HL-60/S4 treated with retinoic acid at 250 ng/mL for 4 days and 3 days (cell line): Measurements from ENCODE around the gene GFER.
"Not testable (repeated sequence)": the region's sequence is repeated elsewhere in the genome, so short reads cannot be mapped to it uniquely, and the experiment has no call there.

Source experiments
- in situ Hi-C: fragments of 300-500 bp; cut with MboI; formaldehyde crosslinking; loops from 2 replicates; pipeline ENCODE4 v1.7.0; 2022; ENCODE audit warnings: low sequenced_read_pairs

The GFER gene

DNA sequence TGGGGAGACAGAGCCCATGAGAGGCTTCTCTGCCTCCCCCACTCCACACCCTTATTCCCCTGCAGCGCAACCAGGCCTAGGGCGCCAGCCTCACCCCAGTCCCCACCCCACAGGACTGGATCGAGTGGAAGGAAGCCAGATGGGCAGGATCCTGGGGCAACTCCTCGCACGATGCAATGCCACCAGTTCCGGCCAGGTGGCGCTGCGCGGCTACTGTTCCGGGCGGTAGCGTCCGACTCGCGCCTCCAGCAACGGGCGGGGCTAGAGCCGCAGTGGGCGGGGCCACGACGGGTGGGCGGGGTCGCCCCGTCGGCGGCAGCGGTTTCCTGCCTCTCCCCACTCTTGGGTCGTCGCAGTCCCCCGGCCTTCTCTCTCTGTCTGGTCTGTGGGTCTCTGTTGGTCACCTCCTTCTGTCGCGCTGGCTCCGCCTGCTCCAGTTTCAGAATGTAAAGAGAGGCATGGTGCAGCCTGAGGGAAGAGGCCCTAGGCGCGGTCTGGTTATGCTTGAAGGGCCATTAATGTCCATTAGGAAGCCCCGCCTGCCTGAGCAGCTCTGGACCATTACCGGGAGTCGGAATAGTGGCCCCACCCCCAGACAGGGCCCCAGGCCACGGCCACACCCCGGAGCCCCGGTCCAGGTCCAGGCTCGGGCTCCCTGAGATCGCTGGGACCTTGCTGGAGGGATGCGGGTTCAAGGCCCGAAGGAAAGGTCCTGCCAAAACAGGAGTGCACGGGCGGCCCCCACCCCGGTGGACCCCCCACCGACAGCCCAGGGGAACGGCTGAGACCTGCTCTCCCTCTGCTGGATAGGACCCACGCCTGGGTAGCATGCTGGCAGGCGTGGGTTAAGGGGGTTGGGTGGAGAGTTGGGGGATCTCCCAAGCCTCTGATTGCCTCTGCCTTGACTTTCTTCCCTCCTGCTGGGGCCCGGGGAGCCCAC, 39.4 kb downstream of the GFER start:
- in situ Hi-C loops, result loop anchor here (5.0 to 25.0 kb wide), 2 partner anchors 119 to 464 kb away; partner anchors contain the start of gene TBC1D24

DNA sequence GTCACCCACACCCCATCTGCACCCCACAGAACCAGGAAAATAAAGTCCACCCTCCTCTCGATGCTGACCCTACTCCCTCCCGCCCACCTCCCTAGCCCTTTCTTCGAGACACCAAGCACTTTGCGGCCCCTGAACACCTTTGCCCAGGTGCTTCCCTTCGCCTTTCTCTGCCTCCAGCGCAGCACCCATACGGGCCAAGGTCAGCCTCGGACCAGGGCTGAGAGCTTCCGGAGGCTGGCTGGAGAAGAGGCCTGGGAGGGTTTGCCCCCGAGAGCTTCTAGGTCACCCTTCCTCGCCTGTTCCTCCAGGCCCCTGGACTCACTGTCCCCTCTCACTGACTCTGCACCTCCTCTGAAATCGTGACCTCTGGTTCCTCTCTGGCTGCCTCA, 40.0 kb downstream of the GFER start:
- in situ Hi-C loops, result loop anchor here (5.0 to 25.0 kb wide), 2 partner anchors 118 to 463 kb away; partner anchors contain the start of gene TBC1D24

DNA sequence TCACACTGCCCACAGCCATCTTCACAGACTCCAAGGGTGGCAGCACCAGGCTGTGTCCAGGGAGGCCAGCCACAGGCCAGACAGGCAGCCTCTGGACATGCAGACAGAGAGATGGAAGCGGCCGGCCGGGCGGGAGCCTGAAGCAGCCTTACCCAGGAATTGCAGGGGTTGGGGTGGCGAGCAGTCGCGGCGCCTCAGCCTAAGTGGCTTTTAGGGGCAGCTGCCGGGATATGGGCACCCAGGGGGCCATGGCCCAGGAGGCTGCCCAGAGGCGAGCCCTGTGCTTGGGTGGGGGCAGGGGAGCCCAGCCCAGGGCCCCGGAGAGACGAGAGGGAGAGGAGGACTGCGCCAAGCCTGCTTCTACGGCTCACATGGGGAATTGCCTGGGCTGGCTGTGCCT, 41.3 kb downstream of the GFER start:
- in situ Hi-C loops, result no loop called here

DNA sequence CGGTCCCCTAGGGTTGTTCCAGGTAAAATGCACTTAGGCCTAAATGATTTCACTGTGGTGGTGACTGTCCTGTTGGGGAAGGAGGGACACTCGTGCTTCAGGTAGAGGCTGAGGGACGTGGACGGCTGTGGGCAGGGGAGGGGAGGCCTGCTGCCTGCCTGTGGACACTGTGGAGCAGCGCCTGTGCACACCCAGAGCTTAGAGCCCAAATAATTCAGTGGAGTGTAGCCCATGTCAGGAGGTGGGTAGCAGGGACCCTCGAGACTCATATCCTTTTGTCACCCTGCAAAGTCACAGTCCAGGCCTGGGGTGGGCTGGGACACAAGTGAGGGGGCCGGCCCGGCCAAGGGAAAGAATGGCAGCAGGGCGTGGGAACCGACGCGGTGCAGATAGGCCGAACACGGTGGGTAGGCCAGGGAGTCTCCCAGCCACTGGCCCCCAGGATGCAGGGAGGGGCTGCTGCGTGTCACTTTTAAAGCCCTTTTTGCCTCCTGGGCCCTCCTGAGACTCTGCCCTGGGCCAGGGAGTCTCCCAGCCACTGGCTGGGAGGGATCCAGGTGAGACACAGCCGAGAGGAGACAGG, 42.0 kb downstream of the GFER start:
- in situ Hi-C loops, result no loop called here

DNA sequence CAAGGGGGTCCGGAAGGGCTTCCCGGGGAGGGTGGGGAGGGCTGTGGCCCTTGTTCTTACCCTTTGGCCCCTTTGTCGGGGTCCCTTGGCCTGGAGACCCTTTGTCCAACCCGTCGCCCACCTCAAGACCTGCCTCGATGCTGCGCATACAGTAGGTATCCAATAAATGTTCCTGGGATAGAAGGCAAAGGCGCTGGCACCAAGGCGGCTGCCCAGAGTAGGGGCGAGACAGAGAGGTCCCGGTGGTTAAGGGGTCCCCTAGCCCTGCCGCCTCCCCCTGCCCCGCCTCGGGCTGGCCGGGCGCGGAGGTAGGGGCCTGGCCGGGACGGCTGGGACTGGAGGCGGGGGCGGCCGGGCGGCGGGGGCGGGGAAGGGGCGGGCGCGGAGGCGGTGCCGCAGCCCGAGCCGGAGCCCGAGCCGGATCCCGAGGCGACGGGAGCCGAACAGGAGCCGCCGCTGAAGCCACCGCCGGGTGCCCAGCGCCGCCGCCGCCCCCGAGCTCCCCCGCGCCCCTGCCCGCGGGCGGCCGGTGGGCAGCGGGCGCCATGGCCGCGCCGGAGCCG, 42.5 kb downstream of the GFER start, which contains the start of gene NHERF2:
Gene NHERF2, plus strand, starts transcription at position 442 of the 563 bp plus-strand sequence. Its CDS starts 104 bp downstream, at position 546.
- in situ Hi-C loops, result no loop called here

DNA sequence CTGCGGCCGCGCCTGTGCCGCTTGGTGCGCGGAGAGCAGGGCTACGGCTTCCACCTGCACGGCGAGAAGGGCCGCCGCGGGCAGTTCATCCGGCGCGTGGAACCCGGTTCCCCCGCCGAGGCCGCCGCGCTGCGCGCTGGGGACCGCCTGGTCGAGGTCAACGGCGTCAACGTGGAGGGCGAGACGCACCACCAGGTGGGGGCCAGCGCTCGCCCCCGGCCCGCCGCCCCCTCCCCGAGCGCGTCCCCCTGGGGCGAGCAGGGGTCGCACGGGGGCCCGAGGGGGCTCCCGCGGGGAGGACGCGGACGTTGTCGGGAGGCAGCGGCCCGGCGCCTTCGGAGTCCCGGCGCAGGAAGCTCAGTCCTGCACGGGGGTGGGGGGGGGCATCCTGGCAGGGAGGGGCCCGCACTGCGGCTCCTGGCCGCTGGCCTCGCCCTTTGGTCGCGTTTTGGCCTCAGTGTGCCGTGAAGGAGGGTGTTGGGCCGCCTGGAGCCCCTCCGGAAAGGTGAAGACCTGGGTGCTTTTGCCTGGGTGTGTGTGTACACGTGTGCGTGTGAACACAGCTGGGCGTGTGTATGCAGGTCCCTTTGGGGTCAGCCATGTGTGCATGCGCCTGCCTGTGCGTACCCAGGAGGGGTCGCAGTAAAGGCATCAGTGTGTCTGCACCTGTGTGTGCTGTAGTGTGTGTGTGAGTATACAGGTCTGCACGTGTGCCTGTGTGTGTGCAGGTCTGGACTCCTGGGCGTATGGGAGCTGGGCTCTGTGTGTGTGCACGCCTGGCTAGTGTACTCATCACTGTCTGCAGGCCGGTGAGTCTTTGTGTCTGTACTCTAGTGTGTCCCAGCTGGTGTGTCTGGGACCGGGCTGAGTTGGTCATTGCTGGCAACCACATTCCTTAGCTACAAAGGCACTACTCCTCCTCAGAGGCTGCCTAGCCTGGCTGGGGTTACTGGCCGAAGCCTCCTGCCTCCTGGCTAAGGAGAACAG, 43.3 kb downstream of the GFER start:
- in situ Hi-C loops, result no loop called here

DNA sequence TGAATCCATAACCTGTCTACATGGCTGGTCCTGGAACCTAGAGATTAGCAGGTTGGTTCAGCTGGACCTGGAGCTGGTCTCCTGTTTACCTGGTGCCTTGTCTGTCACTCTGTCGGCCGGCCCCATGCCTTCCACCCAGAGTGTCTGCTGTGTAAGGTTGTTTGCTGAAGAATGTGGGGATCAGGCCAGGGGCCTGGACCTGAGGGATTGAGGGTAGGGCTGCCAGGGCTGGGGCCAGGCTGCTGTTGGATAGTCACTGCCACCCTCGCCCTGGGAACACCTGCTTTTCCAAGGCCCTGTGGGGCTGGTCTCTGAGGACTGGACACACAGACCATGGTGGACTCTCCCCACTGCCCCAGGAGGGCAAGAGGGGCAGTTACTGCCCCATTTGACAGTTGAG, 44.2 kb downstream of the GFER start:
- in situ Hi-C loops, result no loop called here

DNA sequence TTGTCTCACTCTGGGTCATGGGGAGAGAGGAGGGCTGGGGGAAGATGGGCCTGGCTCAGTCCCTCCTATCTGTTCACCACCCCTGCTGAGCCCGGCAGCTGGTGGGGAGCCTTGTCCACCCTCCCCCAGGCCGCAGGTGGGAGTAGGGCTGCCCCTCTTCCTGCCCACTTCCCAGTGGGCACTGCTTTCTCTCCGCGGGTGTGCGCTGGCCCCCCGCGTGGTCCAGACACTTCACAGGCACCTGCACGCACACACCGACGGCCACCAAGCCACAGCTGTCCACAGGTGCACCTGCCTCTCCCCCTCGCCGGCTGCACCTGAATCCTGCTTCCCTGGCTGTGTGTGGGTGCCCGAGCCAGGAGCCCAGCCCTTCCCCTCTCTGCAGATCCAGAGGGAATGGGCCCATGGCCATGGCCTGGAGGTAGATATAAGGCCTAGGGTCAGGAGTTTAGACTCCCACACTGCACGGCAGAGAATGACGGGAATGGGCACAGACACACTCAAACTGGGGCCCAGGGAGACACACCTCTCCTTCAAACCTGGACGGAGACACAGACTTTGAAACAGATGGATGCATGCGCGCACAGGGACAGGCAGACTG, 44.7 kb downstream of the GFER start:
- in situ Hi-C loops, result no loop called here

DNA sequence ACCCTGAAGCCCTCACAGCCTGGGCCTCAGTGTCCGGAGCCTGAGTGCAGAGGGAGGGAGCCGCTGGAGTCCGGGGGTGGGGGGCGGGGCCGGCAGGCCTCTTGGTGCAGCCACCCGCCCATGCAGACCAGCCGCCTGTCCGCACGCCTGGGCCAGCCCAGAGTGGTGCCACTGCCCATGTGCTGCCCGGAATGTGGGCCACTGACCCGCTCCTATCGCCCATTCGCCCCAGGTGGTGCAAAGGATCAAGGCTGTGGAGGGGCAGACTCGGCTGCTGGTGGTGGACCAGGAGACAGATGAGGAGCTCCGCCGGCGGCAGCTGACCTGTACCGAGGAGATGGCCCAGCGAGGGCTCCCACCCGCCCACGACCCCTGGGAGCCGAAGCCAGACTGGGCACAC, 45.4 kb downstream of the GFER start:
- in situ Hi-C loops, result no loop called here

DNA sequence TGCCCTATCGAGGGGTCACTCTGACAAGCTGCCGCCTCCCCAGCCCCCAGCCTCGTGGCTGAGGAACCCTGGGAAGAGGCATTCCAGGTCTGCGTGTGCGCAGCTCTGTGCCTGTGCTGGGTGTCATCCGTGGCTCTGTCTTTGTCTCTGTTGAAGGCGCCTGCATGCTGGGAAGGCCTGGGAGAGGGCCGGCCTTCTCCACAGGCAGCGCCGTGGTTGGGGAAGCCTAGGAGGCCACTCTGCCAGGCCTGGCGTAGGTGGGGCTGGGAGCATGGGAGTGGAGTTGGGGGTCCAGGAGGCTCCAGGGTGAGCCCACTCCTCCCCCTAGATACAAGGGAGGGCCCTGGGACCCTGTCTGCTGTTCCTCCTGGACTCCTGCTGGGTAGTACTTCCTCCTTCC, 46.0 kb downstream of the GFER start:
- in situ Hi-C loops, result no loop called here

DNA sequence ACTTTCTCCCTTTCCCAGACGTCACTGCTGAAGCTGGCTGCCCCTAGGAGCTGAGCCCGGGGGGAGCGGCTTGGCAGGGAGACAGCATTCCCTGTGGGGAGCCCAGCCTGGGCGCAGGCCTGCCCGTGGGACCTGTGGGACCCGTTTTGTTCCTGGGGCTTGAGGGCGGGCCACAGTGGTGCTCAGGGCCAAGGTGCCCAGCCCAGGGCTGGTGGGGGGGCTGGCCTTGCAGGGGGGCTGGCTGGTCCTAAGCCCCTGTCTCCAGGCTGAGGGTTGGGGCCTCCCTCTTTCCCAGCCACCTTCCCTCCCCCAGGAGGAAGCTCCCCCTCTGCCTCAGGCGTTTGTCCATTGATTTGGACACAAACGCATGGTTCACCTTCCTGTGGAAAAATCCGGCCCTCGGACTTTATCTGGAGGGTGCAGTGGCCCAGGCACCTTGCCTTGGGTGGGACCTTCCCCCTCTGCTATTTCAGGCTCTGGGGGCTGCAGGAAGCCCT, 47.1 kb downstream of the GFER start:
- in situ Hi-C loops, result no loop called here

DNA sequence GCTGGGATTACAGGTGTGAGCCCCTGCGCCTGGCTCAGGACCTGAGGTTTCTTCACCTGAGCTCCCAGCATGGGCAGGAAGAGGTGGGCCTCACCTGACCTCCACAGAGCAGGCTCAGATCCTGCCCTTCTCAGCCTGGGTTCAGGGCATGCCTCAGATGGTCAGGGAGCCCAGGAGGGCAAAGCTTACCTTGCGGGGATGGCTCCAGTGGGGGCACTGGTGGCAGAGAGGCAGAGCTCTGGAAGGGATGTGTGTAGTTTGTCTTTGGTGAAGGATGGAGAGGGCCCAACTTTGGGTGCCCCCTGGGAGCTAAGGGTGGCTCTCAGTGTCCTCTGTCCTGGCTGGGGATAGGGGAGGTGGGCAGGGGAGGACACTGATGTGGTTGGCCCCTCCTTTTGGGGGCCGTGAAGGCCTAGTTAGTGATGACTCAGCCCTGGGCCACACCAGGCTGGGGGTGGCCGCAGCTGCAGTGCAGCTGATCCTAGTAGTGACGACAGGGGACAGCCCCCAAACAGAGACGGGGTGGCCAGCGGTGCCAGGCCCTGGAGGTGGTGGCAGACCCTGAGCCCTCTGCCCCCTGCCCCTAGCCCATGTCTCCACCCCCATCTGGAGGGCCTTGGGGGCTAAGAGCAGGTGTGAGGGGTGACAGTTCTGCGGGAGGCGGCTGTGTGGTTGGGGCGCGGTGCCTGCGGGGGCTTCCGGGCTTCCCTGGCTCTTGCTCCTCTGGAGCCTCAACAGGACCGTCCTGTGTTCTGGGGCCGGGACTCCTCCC, 48.5 kb downstream of the GFER start:
- in situ Hi-C loops, result no loop called here

DNA sequence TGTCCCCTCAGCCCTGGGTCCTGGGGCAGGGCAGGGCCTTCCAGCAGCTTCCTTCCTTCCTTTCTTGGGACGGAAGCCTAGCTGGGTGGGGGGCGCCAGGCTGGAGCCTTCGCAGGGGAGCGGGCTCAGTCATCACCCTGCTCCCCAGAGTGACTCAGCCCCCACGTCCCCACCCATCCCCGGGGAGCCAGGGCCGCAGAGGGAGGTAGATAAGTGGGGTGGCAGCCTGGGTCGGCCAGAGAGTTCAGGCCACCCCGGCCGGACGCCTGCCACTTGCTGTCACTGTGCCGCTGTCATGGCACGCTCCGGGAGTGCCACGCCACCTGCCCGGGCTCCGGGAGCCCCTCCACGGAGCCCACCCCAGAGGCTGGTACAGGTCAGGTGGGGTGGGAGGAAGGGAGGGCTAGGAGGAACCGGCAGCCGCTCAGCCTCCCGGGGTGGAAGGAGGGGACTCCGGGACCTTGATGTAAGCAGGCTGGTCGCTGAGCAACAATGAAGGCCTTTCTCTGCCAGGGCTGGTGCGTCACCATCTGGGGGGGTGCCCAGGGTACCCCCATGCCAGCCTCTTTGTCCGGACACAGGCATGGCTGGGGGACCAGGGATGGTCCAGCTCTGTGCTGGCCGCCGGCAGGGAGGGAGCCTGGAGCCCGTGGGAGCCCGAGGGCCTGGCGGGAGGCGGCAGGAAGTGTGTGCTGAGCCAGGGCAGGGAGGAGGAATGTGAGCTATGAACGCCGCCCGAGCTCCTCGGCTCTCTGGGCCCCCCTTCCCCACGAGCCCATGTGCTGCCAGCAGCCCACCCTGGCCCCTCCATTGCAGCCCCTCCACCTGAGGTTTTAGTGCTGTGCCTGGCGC, 49.3 kb downstream of the GFER start:
- in situ Hi-C loops, result no loop called here

DNA sequence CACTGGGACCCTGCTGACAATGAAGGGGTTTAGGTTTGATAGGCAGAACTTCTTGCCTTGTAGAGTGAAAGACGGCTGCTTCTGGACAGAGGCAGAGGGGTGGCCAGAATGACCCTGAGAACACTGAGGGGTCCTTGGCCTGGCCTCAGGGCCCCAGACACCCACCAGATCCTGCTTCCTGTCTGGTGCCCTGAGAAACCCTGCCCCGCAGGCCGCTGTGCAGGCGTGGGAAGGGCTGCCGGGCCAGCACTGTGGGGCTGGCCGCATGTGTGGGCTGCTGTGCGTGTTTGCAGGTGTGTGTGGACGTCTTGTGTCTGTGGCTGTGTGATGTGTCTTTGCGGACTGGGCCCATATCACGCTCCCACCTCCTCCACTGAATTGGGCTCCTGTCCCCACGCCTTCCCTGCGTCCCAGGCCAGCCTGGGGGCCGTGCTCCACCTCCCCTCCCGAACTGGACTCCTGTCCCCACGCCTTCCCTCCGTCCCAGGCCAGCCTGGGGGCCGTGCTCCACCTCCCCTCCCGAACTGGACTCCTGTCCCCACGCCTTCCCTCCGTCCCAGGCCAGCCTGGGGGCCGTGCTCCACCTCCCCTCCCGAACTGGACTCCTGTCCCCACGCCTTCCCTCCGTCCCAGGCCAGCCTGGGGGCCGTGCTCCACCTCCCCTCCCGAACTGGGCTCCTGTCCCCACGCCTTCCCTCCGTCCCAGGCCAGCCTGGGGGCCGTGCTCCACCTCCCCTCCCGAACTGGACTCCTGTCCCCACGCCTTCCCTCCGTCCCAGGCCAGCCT, 50.1 kb downstream of the GFER start:
- in situ Hi-C loops, result not testable (repeated sequence)

DNA sequence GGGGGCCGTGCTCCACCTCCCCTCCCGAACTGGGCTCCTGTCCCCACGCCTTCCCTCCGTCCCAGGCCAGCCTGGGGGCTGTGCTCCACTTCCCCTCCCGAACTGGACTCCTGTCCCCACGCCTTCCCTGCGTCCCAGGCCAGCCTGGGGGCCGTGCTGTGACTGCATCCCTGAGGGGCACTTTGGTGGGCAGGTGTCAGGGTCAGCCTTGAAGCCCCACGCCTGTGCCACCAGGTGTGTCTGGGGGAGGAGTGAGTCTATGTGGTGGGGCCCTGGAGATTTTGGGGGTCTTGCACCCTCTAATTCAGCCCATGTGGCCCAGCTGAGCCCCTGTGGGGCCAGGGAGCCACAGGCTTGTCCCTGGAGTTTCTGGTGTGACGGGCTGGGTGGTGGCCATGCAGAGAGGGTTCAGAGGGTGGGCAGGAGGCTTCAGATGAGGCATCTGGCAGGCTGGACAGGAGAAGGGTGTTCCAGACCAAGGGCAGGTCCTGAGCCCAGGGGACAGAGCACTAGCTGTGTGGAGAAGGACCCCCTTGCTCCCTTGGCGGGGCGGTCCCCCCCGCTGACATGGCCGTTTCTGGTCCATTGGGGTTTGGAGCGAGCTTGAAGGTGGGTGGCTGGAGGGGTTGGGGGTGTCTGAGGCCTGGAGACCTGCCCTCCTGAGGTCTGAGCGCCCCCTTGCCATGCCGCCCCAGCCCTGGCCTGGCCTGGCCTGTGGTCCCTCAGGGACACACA, 50.9 kb downstream of the GFER start:
- in situ Hi-C loops, result no loop called here

DNA sequence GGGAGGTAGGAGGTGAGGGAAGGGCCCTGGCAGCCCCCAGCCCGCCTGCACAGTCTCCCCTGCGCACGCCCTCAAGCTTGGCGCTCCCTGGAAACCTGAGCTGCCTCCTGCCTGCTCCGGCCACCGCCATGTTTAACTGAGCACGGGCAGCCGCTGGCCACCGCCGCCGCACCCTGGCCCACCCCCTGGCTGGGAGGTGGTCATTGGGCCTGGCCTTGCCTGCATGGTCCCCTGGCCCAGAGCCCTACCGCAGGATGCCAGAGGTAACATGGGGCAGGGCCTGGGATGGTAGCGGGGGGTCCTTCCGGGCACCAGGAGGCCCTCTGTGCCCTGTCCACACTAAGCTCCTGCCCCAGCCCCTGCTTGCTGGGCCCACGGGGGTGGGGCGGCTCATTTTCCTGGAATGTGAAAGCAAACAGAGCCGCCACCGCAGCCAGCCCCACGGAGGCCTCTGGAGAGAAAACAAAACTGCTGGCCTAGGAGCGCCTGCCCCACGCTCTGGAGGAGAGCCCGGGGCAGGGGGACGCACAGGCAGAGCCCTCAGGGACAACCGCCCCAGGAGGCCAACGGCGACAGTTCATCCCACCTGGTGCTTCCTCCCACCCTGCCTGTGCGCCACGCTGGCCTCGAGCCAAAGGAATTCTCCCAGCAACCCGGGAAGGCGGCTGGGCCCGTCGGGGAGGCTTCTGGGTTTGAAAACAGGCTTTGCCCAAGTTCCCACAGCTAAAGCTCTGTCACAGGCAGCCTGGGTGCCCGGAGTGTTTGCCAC, 51.6 kb downstream of the GFER start:
- in situ Hi-C loops, result no loop called here
